ENCODE results near the gene ARHGAP32. TPM values are rescaled to one million over a fixed set of nuclear protein-coding genes. Genes with fewer than 3 reads are reported as not detected.

The ARHGAP32 gene
- polyA plus RNA-seq, 1 donor from 2014 or later = 12.0 TPM

GRCh38 chr11:129143335-129143734 lies 48.8 kb downstream of the ARHGAP32 start:
- no peaks in the 10 kb centered on the region for H3K27me3 ChIP-seq (ENCODE audit: insufficient read depth, low read depth, low read length)
- no peaks in the 10 kb centered on the region for H3F3A ChIP-seq (ENCODE audit: insufficient read depth, low read length, poor library complexity, severe bottlenecking)
- TF ChIP-seq SMC3 (conservative IDR thresholded peaks at IDR 0.05; ENCODE audit: poor library complexity) (no peak), RAD21 (conservative IDR thresholded peaks at IDR 0.05) (no peak)
- H3K4me2 ChIP-seq (ENCODE audit: low read length) = no peak overlapping the region
- no peak overlapping the region for H3K9ac ChIP-seq (ENCODE audit: low read length)
- no peak overlapping the region for H3K4me3 ChIP-seq (ENCODE audit: low read length)
- no peaks in the 10 kb centered on the region for H4K20me1 ChIP-seq (ENCODE audit: insufficient read depth)
- no peaks in the 10 kb centered on the region for H3K36me3 ChIP-seq (ENCODE audit: insufficient read depth, low read length)
- no peak overlapping the region for H3K27ac ChIP-seq (ENCODE audit: low read length)
- no peaks in the 10 kb centered on the region for H3K9me3 ChIP-seq (ENCODE audit: low read length)
- no peaks in the 10 kb centered on the region for H3K9me2 ChIP-seq (ENCODE audit: insufficient read depth, low read length)
- H2AFZ ChIP-seq (ENCODE audit: low read depth, low read length) = no peak overlapping the region
- H3K79me2 ChIP-seq (replicated peaks; ENCODE audit: insufficient read depth, low read length) = peaks cover 16% of the 10 kb centered on the region

- Histone ChIP-seq H3K27me3 (ENCODE audit: insufficient read depth, low read depth, low read length) (no peaks in the 10 kb centered on the region), H3K9ac (ENCODE audit: low read length) (no peak overlapping the region), H2AFZ (ENCODE audit: low read depth, low read length) (no peak overlapping the region), H3K27ac (ENCODE audit: low read length) (no peak overlapping the region), H3K79me2 (replicated peaks; ENCODE audit: insufficient read depth, low read length) (peaks cover 23% of the 10 kb centered on the region), H4K20me1 (ENCODE audit: insufficient read depth) (no peaks in the 10 kb centered on the region), H3K36me3 (ENCODE audit: insufficient read depth, low read length) (no peaks in the 10 kb centered on the region), H3K4me3 (ENCODE audit: low read length) (no peak overlapping the region), H3K4me2 (ENCODE audit: low read length) (no peak overlapping the region), H3K9me2 (ENCODE audit: insufficient read depth, low read length) (no peaks in the 10 kb centered on the region), H3F3A (ENCODE audit: insufficient read depth, low read length, poor library complexity, severe bottlenecking) (no peaks in the 10 kb centered on the region), H3K9me3 (ENCODE audit: low read length) (no peaks in the 10 kb centered on the region)
- no peak for TF ChIP-seq RAD21 (conservative IDR thresholded peaks at IDR 0.05)
- no peak for TF ChIP-seq POLR2AphosphoS5 (IDR thresholded peaks at IDR 0.05)
- TF ChIP-seq EP300 (conservative IDR thresholded peaks at IDR 0.05; ENCODE audit: poor library complexity, severe bottlenecking) = no peak
- no peak for TF ChIP-seq EZH2 (IDR thresholded peaks at IDR 0.05; ENCODE audit: borderline replicate concordance, insufficient read depth, low read length, poor library complexity, severe bottlenecking)
- no peak for TF ChIP-seq REST (IDR thresholded peaks at IDR 0.05; ENCODE audit: borderline replicate concordance)
- no peak for TF ChIP-seq SMC3 (conservative IDR thresholded peaks at IDR 0.05; ENCODE audit: poor library complexity)
- no peak for TF ChIP-seq TAF1 (IDR thresholded peaks at IDR 0.05; ENCODE audit: low read depth)
- no peak for TF ChIP-seq CTCF (IDR thresholded peaks at IDR 0.05; ENCODE audit: poor library complexity, severe bottlenecking)
- TF ChIP-seq MXI1 (conservative IDR thresholded peaks at IDR 0.05; ENCODE audit: poor library complexity, severe bottlenecking) = no peak
Observed at GRCh38 chr11:129141748-129142523, 50.2 kb downstream of the ARHGAP32 start.
